Endothelial cell (in vitro differentiated cells): Measurements from ENCODE around the gene EIF3A. TPM values are rescaled to one million over a fixed set of nuclear protein-coding genes. Genes with fewer than 3 reads are reported as not detected.

ENCODE experiments used
- DNase-seq: peaks from one replicate; pipeline ENCODE4 v3.0.0; 2021; ENCODE audit warnings: low spot score
- H3K27ac Mint-ChIP-seq: one replicate; pipeline ENCODE4 v1.8.0; 2021; ENCODE audit warnings: mixed read lengths, inconsistent platforms; ENCODE audit not compliant: unreplicated experiment
- H3K27me3 Mint-ChIP-seq: one replicate; pipeline ENCODE4 v1.8.0; 2021; ENCODE audit warnings: mild to moderate bottlenecking, moderate library complexity, mixed read lengths, inconsistent platforms; ENCODE audit not compliant: unreplicated experiment
- H3K36me3 Mint-ChIP-seq: one replicate; pipeline ENCODE4 v1.8.0; 2021; ENCODE audit warnings: mild to moderate bottlenecking, low read depth, mixed read lengths, inconsistent platforms; ENCODE audit not compliant: unreplicated experiment
- H3K4me1 Mint-ChIP-seq: one replicate; pipeline ENCODE4 v1.8.0; 2021; ENCODE audit warnings: mild to moderate bottlenecking, mixed read lengths, inconsistent platforms; ENCODE audit not compliant: unreplicated experiment
- H3K4me3 Mint-ChIP-seq: one replicate; pipeline ENCODE4 v1.8.0; 2021; ENCODE audit warnings: mild to moderate bottlenecking, mixed read lengths, inconsistent platforms; ENCODE audit not compliant: unreplicated experiment
- H3K9me3 Mint-ChIP-seq: one replicate; pipeline ENCODE4 v1.8.0; 2021; ENCODE audit warnings: mixed read lengths, inconsistent platforms; ENCODE audit not compliant: unreplicated experiment
- CTCF ChIP-seq: fragments of 200-600 bp; sonication (generic); IDR thresholded peaks from one replicate; pipeline ENCODE4 v1.5.0; 2021; ENCODE audit warnings: antibody characterized with exemption; ENCODE audit not compliant: unreplicated experiment
- total RNA-seq: library from RNA; stranded (reverse); fragmentation: NEBNext Ultra II Directional; extraction: Animal tissue kit (Norgen Biotek cat#: 25700); gene quantifications from one replicate; pipeline ENCODE4 v1.2.1, GENCODE V29; 2021; ENCODE audit not compliant: unreplicated experiment

Gene EIF3A
- total RNA-seq, 1 donor from 2014 or later = 107 TPM

- peaks cover 51% of the 10 kb centered on the region for H3K36me3 Mint-ChIP-seq
- peak overlapping the region; percentile 43 for H3K27ac Mint-ChIP-seq
- TF ChIP-seq CTCF = no peak
- no peaks in the 10 kb centered on the region for H3K4me1 Mint-ChIP-seq
- no peaks in the 10 kb centered on the region for H3K9me3 Mint-ChIP-seq
- DNase-seq = no peak
- H3K27me3 Mint-ChIP-seq = no peaks in the 10 kb centered on the region
- H3K4me3 Mint-ChIP-seq = no peak overlapping the region
Measured at GRCh38 chr10:119049777-119050176, 30.8 kb downstream of the EIF3A start.

- H3K27me3 Mint-ChIP-seq = no peaks in the 10 kb centered on the region
- H3K36me3 Mint-ChIP-seq = peaks cover 51% of the 10 kb centered on the region
- no peak overlapping the region for H3K27ac Mint-ChIP-seq
- no peak for DNase-seq
- H3K9me3 Mint-ChIP-seq = no peaks in the 10 kb centered on the region
- TF ChIP-seq CTCF = no peak
- no peaks in the 10 kb centered on the region for H3K4me1 Mint-ChIP-seq
- no peak overlapping the region for H3K4me3 Mint-ChIP-seq
Measured at GRCh38 chr10:119049361-119049760, 31.3 kb downstream of the EIF3A start.

GRCh38 chr10:119045561-119045960 lies 35.1 kb downstream of the EIF3A start:
- Mint-ChIP-seq H3K9me3 (no peaks in the 10 kb centered on the region), H3K4me1 (no peaks in the 10 kb centered on the region), H3K36me3 (peaks cover 56% of the 10 kb centered on the region), H3K27ac (no peak overlapping the region), H3K4me3 (no peak overlapping the region), H3K27me3 (no peaks in the 10 kb centered on the region)
- DNase-seq = no peak
- TF ChIP-seq CTCF = no peak

DNA sequence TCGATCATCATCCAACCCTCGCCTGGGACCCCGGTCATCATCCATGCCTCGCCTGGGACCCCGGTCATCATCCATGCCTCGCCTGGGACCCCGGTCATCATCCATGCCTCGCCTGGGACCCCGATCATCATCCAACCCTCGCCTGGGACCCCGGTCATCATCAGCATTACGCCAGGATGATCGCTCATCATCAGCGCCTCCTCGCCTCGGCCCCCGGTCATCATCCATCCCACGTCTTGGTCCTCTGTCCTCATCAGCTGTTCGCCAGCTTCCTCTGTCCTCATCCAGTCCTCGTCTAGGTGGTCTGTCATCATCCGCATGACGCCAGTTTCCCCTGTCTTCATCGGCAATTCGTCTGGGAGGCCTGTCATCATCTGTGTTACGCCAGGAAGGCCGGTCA lies 38.4 kb downstream of the EIF3A start:
- peaks cover 59% of the 10 kb centered on the region for H3K36me3 Mint-ChIP-seq

GRCh38 chr10:119041326-119041725 lies 39.3 kb downstream of the EIF3A start:
- no peak for TF ChIP-seq CTCF
- Mint-ChIP-seq H3K9me3 (no peaks in the 10 kb centered on the region), H3K4me1 (no peaks in the 10 kb centered on the region), H3K4me3 (peak overlapping the region; percentile 43), H3K36me3 (peaks cover 57% of the 10 kb centered on the region), H3K27me3 (no peaks in the 10 kb centered on the region), H3K27ac (peak overlapping the region; percentile 16)
- DNase-seq = no peak

More for the DNA sequence above, 38.4 kb downstream of the EIF3A start:
- H3K4me1 Mint-ChIP-seq = no peaks in the 10 kb centered on the region
- no peaks in the 10 kb centered on the region for H3K9me3 Mint-ChIP-seq
- H3K4me3 Mint-ChIP-seq = peak overlapping the region; percentile 17
- no peak overlapping the region for H3K27ac Mint-ChIP-seq
- DNase-seq = no peak
- H3K27me3 Mint-ChIP-seq = no peaks in the 10 kb centered on the region
- TF ChIP-seq CTCF = no peak
